GM12874 (cell line): ENCODE data around the gene ZNF605.

Source experiments
- CTCF ChIP-seq: IDR thresholded peaks from 2 replicates; pipeline ENCODE4 v1.5.1; 2011; ENCODE audit warnings: low read depth, mild to moderate bottlenecking, control low read depth, low read length, moderate library complexity; ENCODE audit not compliant: insufficient read depth

Gene ZNF605

GRCh38 chr12:132966676-132967415, 10.7 kb upstream of the ZNF605 start:
- no peak for TF ChIP-seq CTCF

DNA sequence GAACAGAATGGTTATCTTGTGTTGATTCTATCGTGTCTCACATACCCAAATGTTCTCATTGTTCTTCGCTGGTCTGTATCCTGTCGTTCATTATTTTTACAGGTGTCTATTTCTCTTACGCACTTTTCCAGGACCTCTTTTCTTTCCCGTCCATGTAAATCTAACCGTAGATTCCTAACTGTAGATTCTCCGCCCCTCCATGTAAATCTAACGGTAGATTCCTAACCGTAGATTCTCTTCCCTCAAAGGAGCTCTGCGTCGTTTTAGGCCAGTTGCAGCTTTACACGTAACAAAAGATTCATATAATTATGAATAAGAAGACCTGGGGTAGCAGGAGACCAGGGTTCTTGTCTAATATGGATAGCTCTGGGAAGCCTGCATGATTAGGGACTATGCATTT, 9.7 kb upstream of the ZNF605 start:
- no peak for TF ChIP-seq CTCF

DNA sequence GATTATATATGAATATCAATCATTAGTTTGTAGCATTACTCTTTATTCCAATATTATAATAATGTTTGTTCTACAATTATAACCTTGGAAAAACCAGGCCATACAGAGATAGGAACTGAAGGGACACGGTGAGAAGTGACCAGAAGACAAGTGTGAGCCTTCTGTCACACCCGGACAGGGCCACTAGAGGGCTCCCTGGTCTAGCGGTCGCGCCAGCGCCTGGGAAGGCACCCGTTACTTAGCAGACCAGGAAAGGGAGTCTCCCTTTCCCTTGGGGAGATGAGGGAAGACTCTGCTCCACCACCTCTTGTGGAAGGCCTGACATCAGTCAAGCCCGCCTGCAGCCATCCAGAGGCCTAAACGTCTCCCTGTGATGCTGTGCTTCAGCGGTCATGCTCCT, 7.8 kb upstream of the ZNF605 start:
- peak; percentile 17; the same call in 1 of the 2 replicates for TF ChIP-seq CTCF

- peak; percentile 15; the same call in 1 of the 2 replicates for TF ChIP-seq CTCF
Observed at GRCh38 chr12:132955094-132956010, 754 bp downstream of the ZNF605 start.

DNA sequence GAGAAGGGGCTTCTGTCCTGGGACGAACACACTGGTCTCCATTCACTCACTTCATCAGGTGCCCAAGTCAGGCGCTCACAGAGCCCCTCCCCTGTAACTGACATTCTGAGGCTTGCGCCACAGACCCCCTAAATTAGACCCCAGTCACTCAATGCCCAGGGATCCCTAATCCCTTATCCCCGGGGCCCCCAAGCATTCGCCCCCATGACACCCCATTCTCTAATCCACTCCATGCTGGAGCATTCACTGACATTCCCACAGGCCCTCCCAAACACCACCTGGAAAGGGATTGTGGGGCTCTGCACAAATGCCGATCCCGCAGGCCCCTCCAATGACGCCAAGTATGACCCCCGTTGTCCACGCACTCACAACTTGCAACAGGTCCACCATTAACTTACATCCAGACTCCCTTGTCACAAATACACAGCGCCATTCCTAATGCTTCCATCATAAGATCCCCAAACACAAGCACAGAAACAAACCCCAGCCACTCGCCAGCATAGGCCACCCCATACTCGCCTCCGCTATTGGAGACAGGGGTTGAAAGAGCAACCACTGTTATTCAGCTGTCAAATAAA, 1.5 kb downstream of the ZNF605 start:
- no peak for TF ChIP-seq CTCF

DNA sequence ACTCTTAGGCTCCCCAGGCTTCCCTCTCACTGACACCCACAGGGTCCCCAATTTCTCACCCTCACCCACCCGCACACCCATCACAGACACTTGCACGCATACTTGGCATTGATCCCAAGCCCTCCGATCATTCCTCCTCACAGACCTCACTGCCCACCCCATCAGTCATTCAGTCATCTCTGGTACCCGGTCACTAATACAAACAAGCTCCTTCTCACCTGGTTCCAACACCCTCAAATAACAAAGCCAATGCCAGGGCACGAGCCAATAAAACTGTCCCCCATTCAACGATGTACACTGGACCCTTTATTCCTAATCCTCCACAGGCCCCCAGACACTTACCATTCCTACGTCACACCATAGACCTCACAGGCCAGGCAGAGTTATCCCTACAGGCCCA, 2.3 kb downstream of the ZNF605 start:
- no peak for TF ChIP-seq CTCF

GRCh38 chr12:132953163-132953425, 3.0 kb downstream of the ZNF605 start:
- TF ChIP-seq CTCF: no peak
